Cardiac fibroblast (primary cell): ENCODE results near the gene EEFSEC.

Source experiments
- DNase-seq, 2 donors: peaks; one replicate each; pipeline versions ENCODE4 v3.0.0 to v3.0.0-alpha.2; 2010; ENCODE audit warnings: low read depth in 2 of 2
- H3K4me3 ChIP-seq, 2 donors: replicated peaks in 1 of 2; 1 replicate in 1 of 2; 2 replicates in 1 of 2; pipeline ENCODE4 v1.5.1; 2011; ENCODE audit warnings: low read depth in 2 of 2, low read length in 2 of 2, mild to moderate bottlenecking in 2 of 2, moderate library complexity in 1 of 2
- TF ChIP-seq, protein P1 (sequence below): IDR thresholded peaks from one replicate; pipeline ENCODE4 v1.5.1; 2011; ENCODE audit warnings: low read depth, mild to moderate bottlenecking, low read length, inconsistent platforms

Gene EEFSEC

DNA sequence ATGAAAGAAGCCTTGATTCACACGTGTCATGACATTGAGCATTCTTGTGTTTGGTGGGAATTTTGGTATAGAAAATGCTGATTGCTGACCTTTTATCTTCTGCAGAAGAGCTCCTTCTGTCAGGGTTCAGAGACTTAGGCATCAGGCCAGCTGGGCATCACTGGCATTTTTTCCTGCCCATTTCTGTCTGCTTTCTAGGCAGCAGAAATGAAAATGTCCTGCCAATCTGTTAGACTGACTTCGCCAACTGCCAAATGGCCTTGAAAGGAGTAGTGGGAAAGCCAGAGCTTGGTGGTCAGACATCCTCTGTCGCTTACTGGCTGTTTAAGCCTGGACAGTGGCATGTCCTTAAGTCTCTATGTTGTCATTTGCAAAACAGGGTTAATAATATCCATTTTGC, 57.4 kb downstream of the EEFSEC start:
- no peak overlapping the region for H3K4me3 ChIP-seq
- TF ChIP-seq, protein P1, sequence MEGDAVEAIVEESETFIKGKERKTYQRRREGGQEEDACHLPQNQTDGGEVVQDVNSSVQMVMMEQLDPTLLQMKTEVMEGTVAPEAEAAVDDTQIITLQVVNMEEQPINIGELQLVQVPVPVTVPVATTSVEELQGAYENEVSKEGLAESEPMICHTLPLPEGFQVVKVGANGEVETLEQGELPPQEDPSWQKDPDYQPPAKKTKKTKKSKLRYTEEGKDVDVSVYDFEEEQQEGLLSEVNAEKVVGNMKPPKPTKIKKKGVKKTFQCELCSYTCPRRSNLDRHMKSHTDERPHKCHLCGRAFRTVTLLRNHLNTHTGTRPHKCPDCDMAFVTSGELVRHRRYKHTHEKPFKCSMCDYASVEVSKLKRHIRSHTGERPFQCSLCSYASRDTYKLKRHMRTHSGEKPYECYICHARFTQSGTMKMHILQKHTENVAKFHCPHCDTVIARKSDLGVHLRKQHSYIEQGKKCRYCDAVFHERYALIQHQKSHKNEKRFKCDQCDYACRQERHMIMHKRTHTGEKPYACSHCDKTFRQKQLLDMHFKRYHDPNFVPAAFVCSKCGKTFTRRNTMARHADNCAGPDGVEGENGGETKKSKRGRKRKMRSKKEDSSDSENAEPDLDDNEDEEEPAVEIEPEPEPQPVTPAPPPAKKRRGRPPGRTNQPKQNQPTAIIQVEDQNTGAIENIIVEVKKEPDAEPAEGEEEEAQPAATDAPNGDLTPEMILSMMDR = no peak
- DNase-seq = no peak

DNA sequence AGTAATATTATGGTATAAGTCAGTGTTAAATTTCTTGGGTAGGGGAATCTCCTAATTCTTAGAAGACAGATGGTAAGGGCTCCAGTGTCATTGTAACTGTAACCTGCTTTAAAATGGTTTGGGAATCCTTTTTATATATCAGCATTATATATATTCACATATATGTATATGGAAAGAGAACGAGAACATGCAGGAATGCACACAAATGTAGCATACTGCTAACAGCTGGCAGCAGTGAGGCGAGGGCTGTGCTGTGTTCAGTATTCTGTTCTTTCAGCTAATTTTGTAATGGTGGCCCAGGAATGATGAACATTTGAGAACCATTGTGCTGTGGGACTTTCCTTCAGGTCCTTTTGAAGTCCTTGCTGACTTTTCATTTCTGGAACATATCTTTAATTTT, 60.8 kb downstream of the EEFSEC start:
- no peak for DNase-seq
- TF ChIP-seq, protein P1 = no peak
- H3K4me3 ChIP-seq = no peak overlapping the region

DNA sequence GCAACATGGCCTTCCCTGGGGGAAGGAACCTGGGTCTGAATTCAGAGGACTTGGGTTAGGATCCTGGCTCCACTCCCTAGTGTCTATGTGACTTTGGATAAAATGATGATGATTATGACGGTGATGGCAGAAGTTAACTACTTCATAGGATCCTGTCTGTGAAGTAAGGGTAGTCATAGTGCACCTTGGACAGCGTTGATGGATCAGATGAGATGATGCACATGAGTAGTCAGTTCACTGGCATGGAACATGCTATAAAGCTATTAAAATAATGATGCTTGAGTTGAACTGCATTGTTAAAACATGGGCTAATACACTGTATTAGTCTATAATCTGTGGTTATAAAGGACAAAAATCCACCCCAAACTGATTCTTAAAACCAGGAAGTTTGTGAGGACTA, 62.0 kb downstream of the EEFSEC start:
- TF ChIP-seq, protein P1 = no peak
- no peak for DNase-seq
- no peak overlapping the region for H3K4me3 ChIP-seq

DNA sequence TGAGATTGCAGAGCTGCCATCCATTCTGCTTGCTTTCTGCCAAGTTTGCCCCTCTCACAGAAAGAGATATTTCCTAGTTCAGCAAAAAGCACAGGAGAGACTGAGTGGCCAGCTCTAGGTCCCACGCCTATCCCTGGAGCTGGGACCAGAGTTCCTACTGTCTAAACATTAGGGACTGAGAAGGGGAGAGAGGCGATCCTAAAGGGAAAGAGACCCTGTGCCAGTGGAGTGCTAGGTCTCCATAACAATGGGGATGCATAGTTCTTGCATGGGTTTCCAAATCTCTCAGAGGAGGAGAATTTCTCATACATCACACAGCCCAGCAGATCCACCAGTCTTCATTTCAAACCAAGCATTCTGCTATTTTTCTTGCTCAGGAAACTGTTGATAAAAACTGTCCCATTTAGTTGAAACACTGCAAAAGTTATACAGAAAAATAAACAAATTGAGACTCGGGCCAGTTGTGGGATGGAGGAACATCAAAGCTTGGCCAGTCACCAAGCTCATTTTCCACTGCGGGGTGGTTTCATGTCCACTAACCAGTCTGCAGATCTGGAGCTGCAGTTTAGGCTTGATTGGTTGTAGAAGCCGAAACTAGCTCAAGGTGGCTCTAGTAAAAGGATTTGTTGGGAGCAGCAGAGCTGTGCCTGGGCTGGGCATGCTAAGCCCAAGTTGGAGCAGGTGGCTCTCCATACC, 62.7 kb downstream of the EEFSEC start:
- TF ChIP-seq, protein P1 = no peak
- no peak overlapping the region for H3K4me3 ChIP-seq
- DNase-seq = no peak

DNA sequence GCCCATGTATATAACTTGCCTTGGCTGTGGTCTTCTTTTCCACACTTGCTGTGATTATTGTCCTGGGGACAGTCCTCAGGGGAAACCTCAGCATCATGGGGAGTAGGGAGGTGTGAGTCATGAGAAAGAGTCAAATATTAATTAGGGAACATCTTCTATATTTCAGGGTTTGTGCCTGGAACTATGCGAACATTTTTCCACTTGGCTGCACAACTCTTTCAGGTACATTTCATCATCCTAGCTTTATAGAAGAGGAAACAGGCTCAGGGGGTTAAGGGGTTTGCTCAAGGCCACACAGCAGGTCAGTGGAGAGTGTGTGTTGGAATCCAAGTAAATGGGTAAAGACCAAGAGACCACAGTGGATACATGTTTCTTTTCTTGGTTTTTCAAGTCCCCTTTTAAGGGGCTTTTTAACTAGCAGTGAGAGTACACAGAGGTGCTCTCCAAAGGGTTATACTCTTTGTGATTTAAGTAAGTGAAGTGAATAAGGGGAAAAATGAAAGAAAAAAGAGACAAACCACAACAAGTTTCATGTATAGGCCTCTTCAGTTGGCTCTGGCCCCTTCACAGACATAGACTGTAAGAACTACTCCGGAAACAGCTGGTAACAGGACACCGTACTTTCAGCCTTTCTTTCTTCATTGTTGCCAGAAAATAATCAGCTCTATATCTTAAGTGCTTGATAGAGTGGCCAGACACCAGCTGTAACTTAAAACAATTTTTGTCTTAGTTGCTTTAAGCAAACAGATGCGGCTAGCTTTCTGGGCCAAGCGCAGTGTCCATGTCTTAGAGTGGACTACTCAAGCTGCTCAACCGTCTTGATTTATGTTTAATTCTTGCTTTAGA, 64.6 kb downstream of the EEFSEC start:
- no peak overlapping the region for H3K4me3 ChIP-seq
- TF ChIP-seq, protein P1 = no peak
- DNase-seq = peak; percentile 41 to 73

DNA sequence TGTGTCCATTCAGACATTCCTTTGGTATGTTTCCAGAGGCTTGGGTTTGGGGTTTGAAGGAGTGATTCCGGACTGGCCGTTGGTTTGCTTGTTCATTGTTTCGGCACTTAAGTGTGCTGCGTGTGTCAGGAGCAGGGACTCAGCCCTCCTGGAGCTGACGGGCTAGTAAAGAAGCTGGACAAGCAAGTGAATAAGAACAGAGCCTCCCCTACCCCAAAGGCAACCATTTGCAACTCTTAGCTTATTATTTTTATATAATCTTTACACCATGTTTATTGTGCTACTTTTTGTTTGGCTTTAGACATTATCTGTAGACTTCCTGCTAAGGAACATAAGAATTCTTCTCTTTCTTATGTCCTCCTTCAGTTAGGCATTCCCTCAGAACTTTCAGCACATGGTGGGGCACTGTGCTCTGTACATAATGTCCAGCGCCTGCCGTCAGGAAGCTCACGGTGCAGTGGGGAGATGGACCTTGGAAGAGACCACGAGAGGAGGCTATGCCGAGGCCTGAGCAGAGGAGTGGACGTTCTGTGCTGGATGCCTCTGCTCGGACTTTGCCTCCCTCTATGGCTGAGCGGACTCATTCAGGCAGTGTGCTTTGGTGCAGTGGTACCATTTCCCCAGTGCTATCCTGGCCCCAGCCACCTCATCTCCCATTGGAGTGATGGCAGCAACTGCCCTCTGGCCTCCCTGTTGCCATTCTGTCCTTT, 65.4 kb downstream of the EEFSEC start:
- H3K4me3 ChIP-seq = no peak overlapping the region
- DNase-seq = peak in 1 of 2 donors; percentile 31
- TF ChIP-seq, protein P1 = no peak
